GM18870 (cell line): ENCODE results near the gene IL17REL.

Source experiments
- ATAC-seq: cut with Tn5 transposase; IDR thresholded peaks from one replicate; pipeline ENCODE4 v1.9.1; 2021; ENCODE audit warnings: moderate library complexity; ENCODE audit not compliant: unreplicated experiment

Gene IL17REL

GRCh38 chr22:50012211-50013181, at the start of gene IL17REL:
Gene IL17REL (minus strand): TSS chr22:50012765. CDS start chr22:50012646, 119 bp downstream.
- no peak for ATAC-seq

- no peak for ATAC-seq
These were observed 49.3 kb upstream of the IL17REL start for GRCh38 chr22:50061824-50062355.

- no peak for ATAC-seq
These were observed 48.7 kb upstream of the IL17REL start for GRCh38 chr22:50061141-50061823.

- ATAC-seq, result no peak
These were observed 48.0 kb upstream of the IL17REL start for GRCh38 chr22:50060441-50061140.

GRCh38 chr22:50059881-50060262, 47.3 kb upstream of the IL17REL start:
- no peak for ATAC-seq

- ATAC-seq, result no peak
These were observed 46.6 kb upstream of the IL17REL start for GRCh38 chr22:50058906-50059880.

GRCh38 chr22:50058061-50058905, 45.7 kb upstream of the IL17REL start, which contains the start of gene TTLL8:
Gene TTLL8 (minus strand): TSS chr22:50058298.
- no peak for ATAC-seq

- ATAC-seq, result no peak
These were observed 44.9 kb upstream of the IL17REL start for GRCh38 chr22:50057278-50058060.

GRCh38 chr22:50056214-50056972, 43.8 kb upstream of the IL17REL start:
- no peak for ATAC-seq

GRCh38 chr22:50053861-50054260, 41.3 kb upstream of the IL17REL start:
- ATAC-seq, result no peak

- no peak for ATAC-seq
These were observed 39.4 kb upstream of the IL17REL start for GRCh38 chr22:50051930-50052329.

GRCh38 chr22:50049299-50050195, 37.0 kb upstream of the IL17REL start:
- ATAC-seq, result no peak

- ATAC-seq, result no peak
These were observed 36.3 kb upstream of the IL17REL start for GRCh38 chr22:50048836-50049235.

- ATAC-seq, result no peak
These were observed 35.6 kb upstream of the IL17REL start for GRCh38 chr22:50048061-50048765.

GRCh38 chr22:50047346-50047745, 34.8 kb upstream of the IL17REL start:
- no peak for ATAC-seq
